Measurements from ENCODE around the gene OGFOD3.
"Not testable (repeated sequence)": the region's sequence is repeated elsewhere in the genome, so short reads cannot be mapped to it uniquely, and the experiment has no call there.

The OGFOD3 gene, protein sequence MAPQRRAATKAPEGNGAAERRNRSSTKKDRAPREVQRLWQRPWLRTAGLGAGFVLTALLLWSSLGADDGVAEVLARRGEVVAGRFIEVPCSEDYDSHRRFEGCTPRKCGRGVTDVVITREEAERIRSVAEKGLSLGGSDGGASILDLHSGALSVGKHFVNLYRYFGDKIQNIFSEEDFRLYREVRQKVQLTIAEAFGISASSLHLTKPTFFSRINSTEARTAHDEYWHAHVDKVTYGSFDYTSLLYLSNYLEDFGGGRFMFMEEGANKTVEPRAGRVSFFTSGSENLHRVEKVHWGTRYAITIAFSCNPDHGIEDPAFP

DNA sequence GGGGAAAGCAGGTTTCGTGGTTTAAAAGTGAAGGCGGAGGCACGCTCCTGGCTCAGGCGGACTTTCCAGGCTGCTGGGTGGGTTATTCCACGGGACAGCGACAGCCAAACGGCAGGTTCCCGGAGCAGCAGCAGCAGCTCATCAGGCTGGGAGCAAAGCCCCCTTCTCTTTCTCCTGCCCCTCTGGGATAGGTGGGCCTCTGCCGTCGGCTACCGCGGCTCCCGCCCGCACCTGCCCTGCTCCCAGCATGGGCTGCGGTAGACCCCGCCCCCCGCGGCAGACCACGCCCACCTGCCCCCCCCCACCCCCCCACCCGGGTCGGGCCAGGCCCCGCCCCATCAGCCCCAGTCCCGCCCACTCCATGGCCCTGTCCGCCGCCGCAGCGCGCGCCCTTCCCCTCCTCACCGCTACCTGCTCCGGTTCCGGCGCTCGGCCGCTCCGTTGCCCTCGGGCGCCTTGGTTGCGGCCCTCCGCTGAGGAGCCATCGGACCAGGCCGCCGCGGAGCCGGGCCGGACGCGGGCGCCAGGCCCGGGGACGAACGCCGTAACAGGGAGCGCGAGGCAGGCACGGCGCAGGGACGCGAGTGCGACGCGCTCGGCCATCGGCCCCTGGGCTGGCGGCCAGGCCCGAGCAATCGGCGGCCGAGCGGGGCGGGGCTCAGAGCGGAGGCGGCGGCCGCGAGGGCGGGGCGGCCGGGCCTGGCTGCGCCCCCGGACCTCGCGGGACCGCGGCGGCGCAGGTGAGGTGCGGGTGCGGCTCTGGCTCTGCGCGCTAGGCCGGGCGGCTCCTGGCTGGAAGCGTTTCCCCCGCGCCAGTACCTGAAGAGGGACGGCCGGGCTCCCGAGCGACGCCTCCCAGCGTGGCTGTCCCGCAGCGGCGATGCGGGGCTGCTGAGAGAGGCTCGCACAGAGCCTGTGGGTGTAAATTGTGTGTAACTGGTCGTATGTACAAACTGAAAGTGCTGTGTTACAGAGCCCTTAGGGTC lies at the start of gene OGFOD3, which contains the start of gene HEXD:
TSS of gene OGFOD3 (minus strand) at position 586 of the 986 bp plus-strand sequence. CDS start at position 485, 101 bp downstream.
TSS of gene HEXD (plus strand) at position 347 of the 986 bp plus-strand sequence. CDS start 1,453 bp downstream, outside the sequence.
- DNase-seq = peak; percentile 23

DNA sequence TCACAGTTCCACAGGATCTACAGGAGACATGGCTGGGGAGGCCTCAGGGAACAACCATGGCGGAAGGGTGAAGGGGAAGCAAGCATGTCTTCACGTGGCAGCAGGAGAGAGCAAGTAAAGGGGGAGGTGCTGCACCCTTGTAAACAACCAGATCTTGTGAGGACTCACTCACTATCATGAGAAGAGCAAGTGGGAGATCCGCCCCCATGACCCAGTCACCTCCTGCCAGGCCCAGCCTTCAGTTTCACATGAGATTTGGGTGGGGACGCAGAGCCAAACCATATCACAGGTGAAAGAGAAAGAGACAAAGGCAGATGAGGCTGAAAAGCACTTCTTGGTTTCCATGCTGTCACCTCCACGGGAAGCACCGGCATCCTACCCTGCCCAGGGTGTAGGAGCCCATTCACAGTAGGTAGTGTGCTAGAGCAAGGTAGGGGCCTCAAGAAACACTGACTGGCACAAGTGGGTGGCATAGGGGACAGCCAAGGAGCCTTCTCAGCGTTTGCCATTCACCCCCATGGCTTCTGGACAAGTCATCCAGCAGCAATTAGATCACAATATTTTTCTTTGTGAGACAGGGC lies 46.7 kb upstream of the OGFOD3 start:
- no peak for DNase-seq

DNA sequence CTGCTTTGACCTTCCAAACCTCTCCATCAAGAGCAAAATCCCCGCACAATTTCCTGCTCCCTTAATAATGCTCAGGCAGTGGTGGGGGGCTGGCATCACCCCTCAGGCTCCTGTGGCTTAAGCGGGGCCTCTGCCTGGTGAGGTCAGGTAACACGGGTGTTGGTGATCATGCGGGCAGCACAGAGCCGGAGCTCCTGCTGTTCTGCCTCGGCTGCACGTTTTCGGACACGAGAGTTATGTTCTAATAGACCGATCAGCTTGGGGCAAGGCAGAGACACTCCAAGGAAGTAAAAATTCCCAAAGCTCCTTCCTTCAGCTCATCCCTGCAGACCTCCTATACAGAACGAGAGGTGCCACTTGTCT lies 46.2 kb upstream of the OGFOD3 start:
- no peak for DNase-seq

DNA sequence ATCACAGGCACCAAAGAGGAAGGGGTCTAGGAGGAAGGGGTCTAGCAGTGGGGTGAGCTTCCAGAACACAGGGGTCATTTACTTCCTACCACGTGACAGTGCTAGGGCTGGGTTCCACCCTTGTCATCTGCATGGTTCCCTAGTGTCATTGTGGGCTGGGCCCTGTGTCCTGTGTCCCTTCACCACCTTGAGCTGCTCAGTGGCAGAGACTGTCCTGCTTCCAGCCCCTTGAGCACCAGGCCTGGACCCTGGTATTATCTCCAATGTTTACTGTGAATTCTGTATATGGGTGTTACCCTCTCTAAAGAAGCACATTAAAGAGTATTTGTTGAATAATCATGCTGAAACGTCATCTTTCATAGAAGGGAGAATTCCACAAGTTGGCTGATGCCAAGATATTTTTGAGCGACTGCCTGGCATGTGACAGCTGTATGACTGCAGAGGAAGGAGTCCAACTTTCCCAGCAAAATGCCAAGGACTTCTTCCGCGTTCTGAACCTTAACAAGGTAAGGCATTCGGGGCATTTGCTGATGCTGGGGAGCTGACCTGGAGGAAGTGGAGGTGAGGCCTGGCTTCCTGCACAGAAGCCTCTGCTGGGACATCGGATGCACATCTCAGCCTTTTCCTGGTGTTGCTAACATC lies 45.7 kb upstream of the OGFOD3 start:
- DNase-seq = no peak

- no peak for DNase-seq
These were observed 45.0 kb upstream of the OGFOD3 start for GRCh38 chr17:82463391-82463790.

DNA sequence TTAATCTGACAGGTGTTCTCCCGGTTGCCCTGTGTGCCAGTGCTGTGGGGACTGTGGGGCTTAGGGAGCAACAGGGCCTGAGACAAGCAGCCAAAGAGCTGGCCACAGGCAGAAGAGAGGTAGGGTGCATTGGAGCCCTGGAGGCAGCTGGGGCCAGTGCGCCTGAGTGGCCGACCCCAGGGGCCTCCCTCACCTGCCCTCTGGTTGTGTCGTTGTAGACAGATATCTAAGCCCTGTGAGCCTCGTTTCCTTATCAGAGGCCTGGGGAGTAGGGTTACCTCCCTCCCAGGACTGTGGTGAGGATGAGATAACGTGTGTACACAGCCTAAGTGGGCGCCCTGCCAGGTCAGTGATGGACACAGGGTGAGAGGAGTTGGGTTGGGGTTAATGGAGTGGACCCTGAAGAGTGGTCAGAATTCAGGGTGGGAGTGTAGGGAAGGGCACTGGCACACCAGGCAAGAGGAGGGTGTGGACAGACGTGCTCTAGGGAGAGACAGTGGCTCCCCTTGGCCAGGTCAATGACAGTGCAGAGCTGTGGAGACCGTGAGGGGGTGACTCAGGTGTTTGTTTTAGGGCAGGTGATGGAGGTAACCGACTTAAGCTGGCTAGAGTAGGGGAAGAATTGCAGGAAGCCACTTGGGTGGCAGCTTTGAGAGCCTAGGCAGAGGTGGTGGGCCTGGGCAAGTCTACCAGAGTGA lies 43.6 kb upstream of the OGFOD3 start:
- DNase-seq = peak; percentile 12

GRCh38 chr17:82459936-82460335 lies 41.5 kb upstream of the OGFOD3 start:
- DNase-seq = not testable (repeated sequence)

- no peak for DNase-seq
These were observed 40.6 kb upstream of the OGFOD3 start for GRCh38 chr17:82458885-82459424.

GRCh38 chr17:82458179-82458884 lies 39.9 kb upstream of the OGFOD3 start, which contains the start of gene NARF:
Gene NARF (plus strand): TSS chr17:82458741. CDS start chr17:82458804, 63 bp downstream.
- peak; percentile 84 for DNase-seq

GRCh38 chr17:82457929-82458178 lies 39.5 kb upstream of the OGFOD3 start:
- DNase-seq = peak; percentile 52

GRCh38 chr17:82457073-82457928 lies 38.9 kb upstream of the OGFOD3 start:
- DNase-seq = no peak

DNA sequence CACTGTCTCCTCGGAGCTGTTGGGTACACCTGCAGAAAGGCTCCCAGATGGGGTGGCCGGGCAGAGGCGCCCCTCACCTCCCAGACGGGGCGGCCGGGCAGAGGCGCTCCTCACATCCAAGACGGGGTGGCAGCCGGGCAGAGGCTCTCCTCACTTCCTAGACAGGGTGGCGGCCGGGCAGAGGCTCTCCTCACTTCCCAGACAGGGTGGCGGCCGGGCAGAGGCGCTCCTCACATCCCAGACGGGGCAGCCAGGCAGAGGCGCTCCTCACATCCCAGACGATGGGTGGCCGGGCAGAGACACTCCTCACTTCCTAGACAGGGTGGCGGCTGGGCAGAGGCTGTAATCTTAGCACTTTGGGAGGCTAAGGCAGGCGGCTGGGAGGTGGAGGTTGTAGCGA lies 35.3 kb upstream of the OGFOD3 start:
- DNase-seq = not testable (repeated sequence)

DNA sequence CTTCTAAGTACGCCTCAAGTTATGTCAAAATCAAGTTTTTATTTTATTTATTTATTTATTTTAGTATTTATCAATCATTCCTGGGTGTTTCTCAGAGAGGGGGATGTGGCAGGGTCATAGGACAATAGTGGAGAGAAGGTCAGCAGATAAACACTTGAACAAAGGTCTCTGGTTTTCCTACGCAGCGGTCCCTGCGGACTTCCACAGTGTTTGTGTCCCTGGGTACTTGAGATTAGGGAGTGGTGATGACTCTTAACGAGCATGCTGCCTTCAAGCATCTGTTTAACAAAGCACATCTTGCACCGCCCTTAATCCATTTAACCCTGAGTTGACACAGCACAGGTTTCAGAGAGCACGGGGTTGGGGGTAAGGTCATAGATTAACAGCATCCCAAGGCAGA lies 34.8 kb upstream of the OGFOD3 start:
- not testable (repeated sequence) for DNase-seq

GRCh38 chr17:82452162-82452561 lies 33.8 kb upstream of the OGFOD3 start:
- DNase-seq = no peak

DNA sequence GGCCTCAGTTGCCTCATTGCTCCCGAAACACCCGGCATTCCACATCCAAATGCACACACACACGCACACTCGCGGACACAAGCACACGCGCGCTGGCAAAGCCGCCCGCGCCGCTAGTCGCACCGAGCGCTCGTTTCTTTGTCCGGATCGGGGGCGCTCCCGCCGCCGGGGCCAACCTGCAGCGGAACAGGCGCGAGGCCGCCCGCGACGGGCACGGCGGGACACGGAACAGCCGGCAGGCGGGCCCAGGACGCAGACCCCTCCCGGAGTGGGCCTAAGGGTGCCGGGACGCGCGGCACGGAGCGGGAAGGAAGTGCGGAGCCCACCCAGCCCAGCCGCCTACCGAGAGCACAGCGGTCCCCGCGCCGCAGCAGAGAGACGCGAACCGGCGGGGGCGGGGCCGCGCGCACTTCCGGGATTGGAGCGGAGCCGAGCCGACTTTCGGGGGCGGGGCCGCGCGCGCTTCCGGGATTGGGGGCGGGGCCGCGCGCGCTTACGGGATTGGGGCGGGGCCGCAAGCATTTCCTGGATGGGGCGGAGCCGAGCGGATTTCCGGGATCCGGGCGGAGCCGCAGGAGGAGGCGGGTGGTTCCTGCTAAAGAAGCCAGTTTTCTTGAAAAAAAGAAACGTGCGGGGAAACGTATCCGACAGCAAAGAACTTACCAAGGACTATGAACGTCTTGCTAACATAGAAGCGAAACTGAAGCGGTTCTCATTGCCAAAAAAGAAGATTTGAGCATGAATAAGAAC lies 32.1 kb upstream of the OGFOD3 start, which contains the start of gene CYBC1:
TSS of gene CYBC1 (minus strand) at position 396 of the 750 bp plus-strand sequence. CDS start 1,498 bp downstream, outside the sequence.
- DNase-seq = peak; percentile 41

DNA sequence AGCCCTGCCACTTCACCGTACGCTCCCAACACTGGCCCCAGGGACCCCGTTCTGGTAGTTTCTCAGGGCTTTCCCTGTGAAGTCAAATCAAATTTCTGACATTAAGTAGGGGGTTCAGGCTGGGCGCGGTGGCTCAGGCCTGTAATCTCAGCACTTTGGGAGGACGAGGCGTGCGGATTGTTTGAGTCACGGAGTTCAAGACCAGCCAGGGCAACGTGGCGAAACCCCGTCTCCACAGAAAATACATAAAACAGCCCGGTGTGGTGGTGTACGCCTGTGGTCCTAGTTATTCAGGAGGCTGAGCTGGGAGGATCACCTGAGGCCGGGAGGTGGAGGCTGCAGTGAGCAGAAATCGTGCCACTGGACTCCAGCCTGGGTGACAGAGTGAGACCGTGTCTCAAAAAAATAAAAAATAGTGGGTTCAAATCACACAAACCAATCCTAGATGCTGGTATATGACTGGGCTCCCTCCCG lies 31.5 kb upstream of the OGFOD3 start:
- no peak for DNase-seq

GRCh38 chr17:82449131-82449882 lies 30.9 kb upstream of the OGFOD3 start:
- peak; percentile 65 for DNase-seq

- DNase-seq = no peak
These were observed 29.5 kb upstream of the OGFOD3 start for GRCh38 chr17:82447876-82448275.
